GM19099 (cell line): ENCODE measurements around the gene PRG3.

Experiments used
- POLR2A ChIP-seq: IDR thresholded peaks from 3 replicates; pipeline ENCODE4 v1.6.1; 2011; ENCODE audit warnings: low read depth; ENCODE audit not compliant: insufficient read length; ENCODE audit errors: extremely low read depth

The PRG3 gene

GRCh38 chr11:57359896-57360690 lies 20.9 kb downstream of the PRG3 start:
- TF ChIP-seq POLR2A: no peak

- no peak for TF ChIP-seq POLR2A
Observed at GRCh38 chr11:57359396-57359795, 21.6 kb downstream of the PRG3 start.

- no peak for TF ChIP-seq POLR2A
Observed at GRCh38 chr11:57358991-57359390, 22.0 kb downstream of the PRG3 start.

GRCh38 chr11:57358543-57358961 lies 22.4 kb downstream of the PRG3 start:
- TF ChIP-seq POLR2A: no peak

- no peak for TF ChIP-seq POLR2A
Observed at GRCh38 chr11:57357856-57358255, 23.1 kb downstream of the PRG3 start.

GRCh38 chr11:57357310-57357709 lies 23.6 kb downstream of the PRG3 start:
- no peak for TF ChIP-seq POLR2A

- no peak for TF ChIP-seq POLR2A
Observed at GRCh38 chr11:57356268-57356667, 24.7 kb downstream of the PRG3 start.

- no peak for TF ChIP-seq POLR2A
Observed at GRCh38 chr11:57354699-57355098, 26.3 kb downstream of the PRG3 start.

GRCh38 chr11:57353852-57354251 lies 27.1 kb downstream of the PRG3 start:
- TF ChIP-seq POLR2A: no peak

GRCh38 chr11:57353446-57353845 lies 27.5 kb downstream of the PRG3 start:
- TF ChIP-seq POLR2A: no peak

GRCh38 chr11:57353036-57353435 lies 27.9 kb downstream of the PRG3 start:
- TF ChIP-seq POLR2A: no peak

GRCh38 chr11:57349491-57350274 lies 31.3 kb downstream of the PRG3 start:
- no peak for TF ChIP-seq POLR2A

- no peak for TF ChIP-seq POLR2A
Observed at GRCh38 chr11:57348636-57349313, 32.2 kb downstream of the PRG3 start.

- TF ChIP-seq POLR2A: no peak
Observed at GRCh38 chr11:57348052-57348451, 32.9 kb downstream of the PRG3 start.

GRCh38 chr11:57347336-57347735 lies 33.6 kb downstream of the PRG3 start:
- no peak for TF ChIP-seq POLR2A
